Neuronal stem cell (in vitro differentiated cells): ENCODE measurements around the gene ISG20L2.

ENCODE experiments used
- DNase-seq: peaks from one replicate; pipeline ENCODE4 v3.0.0-alpha.2; 2013; ENCODE audit warnings: low spot score
- H2AFZ ChIP-seq: one replicate; pipeline ENCODE4 v1.6.1; 2013; ENCODE audit warnings: mild to moderate bottlenecking, low read length, inconsistent platforms
- H2AK5ac ChIP-seq: 2 replicates; pipeline ENCODE4 v1.6.1; 2013; ENCODE audit warnings: low read depth, mild to moderate bottlenecking, inconsistent platforms, low read length, moderate library complexity, mixed read lengths
- H2BK120ac ChIP-seq: 2 replicates; pipeline ENCODE4 v1.6.1; 2013; ENCODE audit warnings: low read depth, mild to moderate bottlenecking, inconsistent platforms, low read length, moderate library complexity, mixed read lengths
- H2BK12ac ChIP-seq: one replicate; pipeline ENCODE4 v1.6.1; 2013; ENCODE audit warnings: low read length, inconsistent platforms
- H2BK15ac ChIP-seq: 2 replicates; pipeline ENCODE4 v1.6.1; 2013; ENCODE audit warnings: mild to moderate bottlenecking, low read length, inconsistent platforms, mixed read lengths
- H2BK5ac ChIP-seq: one replicate; pipeline ENCODE4 v1.6.1; 2013; ENCODE audit warnings: inconsistent platforms, mild to moderate bottlenecking, low read length, moderate library complexity
- H3K14ac ChIP-seq: one replicate; pipeline ENCODE4 v1.6.1; 2013; ENCODE audit warnings: low read length, inconsistent platforms
- H3K18ac ChIP-seq: 2 replicates; pipeline ENCODE4 v1.6.1; 2013; ENCODE audit warnings: low read length, inconsistent platforms
- H3K23ac ChIP-seq: 2 replicates; pipeline ENCODE4 v1.6.1; 2013; ENCODE audit warnings: low read depth, mild to moderate bottlenecking, mixed read lengths, low read length, inconsistent platforms; ENCODE audit not compliant: poor library complexity
- H3K27ac ChIP-seq: replicated peaks from 3 replicates; pipeline ENCODE4 v1.5.1; 2013; ENCODE audit warnings: low read length, inconsistent platforms
- H3K27me3 ChIP-seq, 3 experiments: 2 replicates each; pipeline ENCODE4 v1.6.1; 2013; ENCODE audit warnings: low read length in 3 of 3, mild to moderate bottlenecking in 2 of 3, inconsistent platforms in 1 of 3, low read depth in 1 of 3, mixed read lengths in 1 of 3, moderate library complexity in 1 of 3; ENCODE audit not compliant: control insufficient read depth in 3 of 3, insufficient read depth in 3 of 3
- H3K36me3 ChIP-seq, 2 donors: replicated peaks in 1 of 2; 2 replicates each; pipeline ENCODE4 v1.6.1; 2013; ENCODE audit warnings: low read length in 2 of 2; ENCODE audit not compliant: control insufficient read depth in 2 of 2, insufficient read depth in 2 of 2
- H3K4ac ChIP-seq: 2 replicates; pipeline ENCODE4 v1.6.1; 2013; ENCODE audit warnings: inconsistent platforms, mild to moderate bottlenecking, low read length, moderate library complexity
- H3K4me1 ChIP-seq, 2 donors: 1 replicate in 1 of 2; 2 replicates in 1 of 2; pipeline ENCODE4 v1.6.1; 2013; ENCODE audit warnings: low read length in 2 of 2, low read depth in 1 of 2; ENCODE audit not compliant: control insufficient read depth in 2 of 2, insufficient read depth in 1 of 2
- H3K4me2 ChIP-seq: one replicate; pipeline ENCODE4 v1.6.1; 2013; ENCODE audit warnings: mild to moderate bottlenecking, low read length, inconsistent platforms; ENCODE audit not compliant: insufficient read depth, poor library complexity, severe bottlenecking
- H3K4me3 ChIP-seq, 2 donors: 2 replicates each; pipeline ENCODE4 v1.5.1; 2013; ENCODE audit warnings: low read length in 2 of 2, mild to moderate bottlenecking in 2 of 2, inconsistent platforms in 1 of 2, moderate library complexity in 1 of 2
- H3K79me1 ChIP-seq: one replicate; pipeline ENCODE4 v1.6.1; 2013; ENCODE audit warnings: low read depth, mild to moderate bottlenecking, inconsistent platforms, low read length, moderate library complexity
- H3K9ac ChIP-seq: one replicate; pipeline ENCODE4 v1.6.1; 2013; ENCODE audit warnings: mild to moderate bottlenecking, low read depth, low read length, inconsistent platforms; ENCODE audit not compliant: poor library complexity
- H3K9me3 ChIP-seq, 2 donors: replicated peaks in 1 of 2; 2 replicates each; pipeline versions ENCODE3 to v1.6.1; 2013; ENCODE audit warnings: low read length in 2 of 2, mild to moderate bottlenecking in 2 of 2, inconsistent platforms in 1 of 2, low read depth in 1 of 2, mixed read lengths in 1 of 2, moderate library complexity in 1 of 2; ENCODE audit not compliant: control insufficient read depth in 2 of 2, insufficient read depth in 1 of 2
- H4K8ac ChIP-seq: one replicate; pipeline ENCODE4 v1.6.1; 2013; ENCODE audit warnings: low read depth, mild to moderate bottlenecking, inconsistent platforms, low read length, moderate library complexity
- H4K91ac ChIP-seq: one replicate; pipeline ENCODE4 v1.6.1; 2013; ENCODE audit warnings: low read length, low read depth, mild to moderate bottlenecking, inconsistent platforms; ENCODE audit not compliant: poor library complexity
- WGBS, 2 donors: extraction: QIAGEN DNeasy Blood & Tissue Kit; methylation state at CpG; one replicate each; pipeline ENCODE4 v1.1.7; 2013; ENCODE audit warnings: missing lambda C conversion rate in 2 of 2, mixed read lengths in 1 of 2; ENCODE audit not compliant: insufficient read length in 2 of 2, insufficient replicate concordance in 1 of 2; ENCODE audit errors: extremely low coverage in 2 of 2; 5-methylcytosine and 5-hydroxymethylcytosine counted together

The ISG20L2 gene

DNA sequence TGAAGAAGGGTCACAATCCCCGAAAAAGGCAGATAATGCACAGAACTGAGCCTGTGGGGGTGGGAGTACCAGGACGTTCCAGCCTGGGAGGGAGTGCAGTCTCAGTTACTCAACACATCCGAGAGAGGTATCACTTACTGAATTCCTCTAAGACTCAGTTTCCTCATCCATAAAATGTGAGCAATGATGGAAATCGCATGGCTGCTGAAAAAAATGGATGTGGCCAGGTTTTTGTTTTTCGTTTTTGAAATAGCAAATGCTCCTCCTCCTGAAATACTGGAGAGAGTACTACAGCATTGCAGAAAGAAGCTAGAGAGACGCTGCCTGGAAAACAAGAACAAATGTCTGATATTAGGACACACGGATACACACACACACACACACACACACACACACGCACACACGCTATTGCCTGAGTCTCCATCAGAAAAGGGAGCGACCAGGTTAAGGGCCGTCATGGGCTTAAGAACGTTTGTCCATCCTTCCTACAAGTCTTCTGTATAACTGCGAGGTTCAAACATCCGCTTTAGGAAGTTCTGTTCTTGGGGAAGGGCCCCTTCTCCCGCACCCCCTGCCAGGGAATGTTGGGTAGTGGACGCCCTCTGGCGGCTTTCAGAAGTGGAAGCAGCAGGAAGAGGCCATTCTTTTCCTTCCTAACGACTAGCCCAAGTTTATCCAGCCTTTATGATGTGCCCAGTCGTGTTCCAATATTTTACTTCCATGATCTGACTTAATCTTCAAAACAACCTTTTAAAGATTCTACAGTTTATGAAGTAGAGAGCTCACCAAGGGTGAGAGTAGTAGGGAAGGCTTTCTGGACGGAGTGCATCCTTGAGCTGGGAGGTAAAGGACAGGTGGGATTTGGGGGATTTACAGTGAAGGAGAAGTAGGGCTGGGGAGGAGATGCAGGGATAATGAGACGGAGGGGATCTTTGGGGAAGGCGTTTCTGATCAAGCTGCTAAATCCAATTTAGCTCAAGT is 50.7 kb downstream of the ISG20L2 start:
- Histone ChIP-seq H3K4me3 (peak overlapping the region; percentile 66 to 83), H2AK5ac (no peak overlapping the region), H4K91ac (no peak overlapping the region), H2BK15ac (no peak overlapping the region), H4K8ac (no peak overlapping the region), H3K9ac (no peak overlapping the region), H3K4me1 (peaks cover 23 to 30% of the 10 kb centered on the region in 2 donors), H3K4ac (no peak overlapping the region), H2BK120ac (no peak overlapping the region), H3K27ac (peak overlapping the region; percentile 58), H2BK12ac (no peak overlapping the region), H3K23ac (no peak overlapping the region), H3K18ac (peak overlapping the region; percentile 61), H2BK5ac (peak overlapping the region; percentile 100), H3K4me2 (no peak overlapping the region), H3K9me3 (no peaks in the 10 kb centered on the region), H2AFZ (peak overlapping the region; percentile 65), H3K36me3 (peaks cover 14 to 26% of the 10 kb centered on the region in 2 donors), H3K79me1 (peaks cover 12% of the 10 kb centered on the region), H3K27me3 (peaks cover 0 to 42% (median 0%) of the 10 kb centered on the region in 3 experiments), H3K14ac (no peak overlapping the region)
- WGBS, 2 donors = no CpG with 5 or more reads among the region's 22 CpGs
- DNase-seq = peak; percentile 86

DNA sequence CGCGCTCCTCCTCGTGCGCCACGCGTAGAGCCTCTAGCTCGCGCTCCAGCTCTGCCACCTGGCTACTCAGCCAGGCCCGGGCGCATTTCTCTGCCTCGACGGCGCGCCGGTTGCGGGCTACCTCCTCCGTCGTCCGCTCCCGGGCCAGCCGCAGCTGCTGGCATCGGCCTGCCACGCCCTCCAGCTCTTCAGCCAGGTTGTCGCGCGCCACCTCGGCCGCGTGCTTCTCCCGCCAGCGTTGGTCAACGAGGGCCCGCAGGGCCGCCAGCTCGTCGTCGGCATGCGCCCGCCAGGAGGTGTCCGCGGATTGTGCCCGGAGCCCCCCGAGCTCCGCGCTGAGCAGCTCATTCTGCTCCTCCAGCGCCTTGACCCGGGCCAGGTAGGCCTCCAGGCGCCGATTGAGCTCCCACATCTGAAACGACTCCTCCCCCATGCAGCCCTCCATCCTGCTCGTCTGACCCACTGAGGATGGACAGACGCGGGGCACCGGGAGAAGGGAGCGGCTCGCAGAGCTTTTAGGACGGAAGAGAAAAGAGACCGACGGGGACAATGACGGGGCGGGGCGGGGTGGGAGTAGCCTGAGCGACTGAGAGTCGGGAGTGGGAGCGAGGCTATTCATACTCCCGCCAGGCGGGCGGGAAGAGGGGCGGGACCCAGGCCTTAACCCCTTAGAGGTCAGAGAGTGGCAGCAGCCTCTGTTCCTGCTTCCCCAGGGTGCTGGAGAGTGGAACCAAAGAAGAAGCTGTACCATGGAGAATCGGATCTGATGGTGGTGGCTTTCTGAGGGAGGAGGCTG is 51.5 kb downstream of the ISG20L2 start, which contains the start of gene NES:
TSS of gene NES (minus strand) at position 588 of the 796 bp plus-strand sequence. CDS start at position 445, 143 bp downstream.
- Histone ChIP-seq H3K4me2 (peak within 1 kb of the TSS; percentile 96), H4K91ac (peak within 1 kb of the TSS; percentile 59), H3K79me1 (peaks cover 17% of the 10 kb centered on the region), H2BK15ac (peak within 1 kb of the TSS; percentile 78), H3K14ac (peak within 1 kb of the TSS; percentile 92), H3K27ac (peak within 1 kb of the TSS; percentile 100), H3K9ac (peak within 1 kb of the TSS; percentile 99), H3K27me3 (peaks cover 0 to 36% (median 0%) of the 10 kb centered on the region in 3 experiments), H2BK5ac (peak within 1 kb of the TSS; percentile 100), H4K8ac (no peak within 1 kb of the TSS), H3K18ac (peak within 1 kb of the TSS; percentile 100), H2BK12ac (peak within 1 kb of the TSS; percentile 86), H2AK5ac (peak within 1 kb of the TSS; percentile 100), H3K36me3 (peaks cover 22 to 35% of the 10 kb centered on the region in 2 donors), H3K4ac (peak within 1 kb of the TSS; percentile 70), H3K23ac (peak within 1 kb of the TSS; percentile 89), H3K4me1 (peaks cover 26 to 36% of the 10 kb centered on the region in 2 donors), H2AFZ (peak within 1 kb of the TSS; percentile 65), H2BK120ac (peak within 1 kb of the TSS; percentile 97), H3K4me3 (peak within 1 kb of the TSS; percentile 83 to 99), H3K9me3 (peaks cover 2 to 7% of the 10 kb centered on the region in 2 donors)
- peak; percentile 89 for DNase-seq
- no CpG with 5 or more reads among the region's 70 CpGs for WGBS, 2 donors

DNA sequence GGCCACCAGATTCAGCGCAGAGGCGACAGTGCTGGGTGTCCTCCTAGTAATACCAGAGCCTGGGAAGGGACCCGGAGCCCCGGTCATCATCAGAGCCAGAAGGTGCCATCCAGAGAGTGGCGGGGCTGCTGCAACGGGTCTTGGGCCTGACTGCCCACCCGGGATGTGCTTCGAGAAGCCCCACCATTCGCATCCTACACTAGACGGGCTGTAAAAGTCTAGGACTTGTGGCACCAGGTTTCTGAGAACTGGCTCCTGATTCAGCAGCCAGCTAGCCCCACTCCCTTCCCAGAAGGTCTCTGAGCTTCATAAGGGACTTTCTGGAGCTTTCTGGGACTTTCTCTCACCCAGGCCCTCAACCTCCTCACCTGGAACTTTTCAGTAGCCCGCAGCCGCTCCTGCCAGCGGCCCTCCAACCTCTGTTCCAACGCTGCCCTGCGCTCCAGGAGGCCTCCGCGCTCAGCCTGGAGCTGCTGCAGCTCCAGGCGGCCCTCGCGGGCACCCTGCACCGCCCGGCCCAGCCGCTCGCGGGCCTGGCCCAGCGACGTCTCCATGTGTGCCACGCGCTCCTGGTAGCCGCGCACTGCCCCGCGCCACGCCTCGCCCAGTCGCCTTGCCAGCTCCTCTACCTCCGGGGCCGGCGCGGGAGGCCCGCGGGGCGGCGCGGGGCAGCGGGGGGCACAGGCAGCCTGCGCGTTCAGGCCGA is 52.3 kb downstream of the ISG20L2 start:
- Histone ChIP-seq H4K91ac (peak overlapping the region; percentile 59), H3K4ac (peak overlapping the region; percentile 70), H3K14ac (peak overlapping the region; percentile 92), H3K18ac (peak overlapping the region; percentile 100), H3K27ac (peak overlapping the region; percentile 100), H4K8ac (no peak overlapping the region), H2AFZ (no peak overlapping the region), H3K27me3 (peaks cover 0 to 29% (median 0%) of the 10 kb centered on the region in 3 experiments), H3K4me1 (peaks cover 27 to 38% of the 10 kb centered on the region in 2 donors), H3K36me3 (peaks cover 27 to 42% of the 10 kb centered on the region in 2 donors), H2BK15ac (peak overlapping the region; percentile 78), H3K4me3 (peak overlapping the region; percentile 83 to 99), H2AK5ac (peak overlapping the region; percentile 100), H3K23ac (peak overlapping the region; percentile 89), H3K4me2 (peak overlapping the region; percentile 96), H2BK12ac (peak overlapping the region; percentile 80), H2BK120ac (peak overlapping the region; percentile 97), H3K79me1 (peaks cover 17% of the 10 kb centered on the region), H3K9ac (peak overlapping the region; percentile 99), H2BK5ac (peak overlapping the region; percentile 100), H3K9me3 (peaks cover 2 to 10% of the 10 kb centered on the region in 2 donors)
- WGBS, 2 donors = no CpG with 5 or more reads among the region's 49 CpGs
- no peak for DNase-seq
